H1 (cell line): ENCODE data around the gene CEP97.

Experiments used
- CTCF ChIP-seq, 3 experiments: IDR thresholded peaks; 1 replicate in 2 of 3; 2 replicates in 1 of 3; pipeline versions ENCODE4 v1.5.1 to v1.6.1; 2011; ENCODE audit warnings: low read length in 3 of 3, mild to moderate bottlenecking in 3 of 3, inconsistent platforms in 2 of 3, low read depth in 1 of 3, moderate library complexity in 1 of 3; ENCODE audit not compliant: insufficient read depth in 1 of 3; ENCODE audit errors: control extremely low read depth in 1 of 3
- SIN3A ChIP-seq, 2 experiments: IDR thresholded peaks in 1 of 2; conservative IDR thresholded peaks in 1 of 2; 2 replicates each; pipeline ENCODE4 v1.6.1; 2011 to 2012; ENCODE audit warnings: low read length in 2 of 2, improper control_type of control experiment in 1 of 2, low read depth in 1 of 2, mild to moderate bottlenecking in 1 of 2
- SIX5 ChIP-seq: IDR thresholded peaks from 2 replicates; pipeline ENCODE4 v1.6.1; 2011; ENCODE audit warnings: mild to moderate bottlenecking, low read depth, low read length
- TCF12 ChIP-seq: IDR thresholded peaks from 2 replicates; pipeline ENCODE4 v1.6.1; 2011; ENCODE audit warnings: low read depth, mild to moderate bottlenecking, low read length

GRCh38 chr3:101676216-101676764, 48.1 kb upstream of the CEP97 start:
- no peak for TF ChIP-seq CTCF (IDR thresholded peaks at IDR 0.05; ENCODE audit: control extremely low read depth in 1 of 3, insufficient read depth in 1 of 3, low read depth in 1 of 3, low read length in 3 of 3)
- no peak; a peak in 1 of 4 replicates for TF ChIP-seq SIN3A (conservative IDR thresholded peaks at IDR 0.05 in 1 of 2, IDR thresholded peaks at IDR 0.05 in 1 of 2; ENCODE audit: low read depth in 1 of 2, low read length in 2 of 2)
- TF ChIP-seq SIX5: no peak
- TF ChIP-seq TCF12: no peak
